ENCODE measurements around the gene XYLT1. TPM values are rescaled to one million over a fixed set of nuclear protein-coding genes. Genes with fewer than 3 reads are reported as not detected.
"Not testable (repeated sequence)": the region's sequence is repeated elsewhere in the genome, so short reads cannot be mapped to it uniquely, and the experiment has no call there.

Gene XYLT1
- total RNA-seq, 1 experiment from 2014 or later, result not detected

- no TSS peak for BruUV-seq (replicated peaks)
- POLR2A ChIA-PET (ENCODE audit: unreplicated experiment), result no interaction called here
- no peak overlapping the region for H3K9ac ChIP-seq (ENCODE audit: low read length)
- CTCF ChIA-PET, result no interaction called here
- H3K27me3 ChIP-seq (ENCODE audit: low read length), result no peaks in the 10 kb centered on the region
- H3K4me3 ChIP-seq (ENCODE audit: low read length), result no peak overlapping the region
- H3K4me1 ChIP-seq (ENCODE audit: insufficient read depth, low read length), result no peaks in the 10 kb centered on the region
- H3F3A ChIP-seq (ENCODE audit: low read length, unreplicated experiment), result no peaks in the 10 kb centered on the region
- TF ChIP-seq CTCF (conservative IDR thresholded peaks at IDR 0.05; ENCODE audit: low read depth, low read length), result no peak
- no peak for TF ChIP-seq EZH2phosphoT487 (IDR thresholded peaks at IDR 0.05; ENCODE audit: borderline replicate concordance, low read length)
- no peak for TF ChIP-seq EZH2 (IDR thresholded peaks at IDR 0.05; ENCODE audit: low read length, unreplicated experiment)
- DNase-seq (no peak), ATAC-seq (no peak)
- H3K27ac ChIP-seq (ENCODE audit: low read length), result no peak overlapping the region
- no peaks in the 10 kb centered on the region for H4K20me1 ChIP-seq (ENCODE audit: low read length)
- no peaks in the 10 kb centered on the region for H3K9me2 ChIP-seq (replicated peaks; ENCODE audit: low read length)
- no peaks in the 10 kb centered on the region for H3K36me3 ChIP-seq (ENCODE audit: low read depth, low read length)
- no peak overlapping the region for H2AFZ ChIP-seq (ENCODE audit: low read length)
- no peak overlapping the region for H3K4me2 ChIP-seq (ENCODE audit: low read length)
- no peaks in the 10 kb centered on the region for H3K9me3 ChIP-seq (ENCODE audit: low read length)
- intact Hi-C loops (cut with micrococcal nuclease), result no loop called here
- no peaks in the 10 kb centered on the region for H3K79me2 ChIP-seq (ENCODE audit: low read length)
Observed at GRCh38 chr16:17336530-17336900, 134.2 kb downstream of the XYLT1 start.

- BruUV-seq (replicated peaks), result no TSS peak
- no peak overlapping the region for H2AFZ ChIP-seq (ENCODE audit: low read length)
- no peak for ATAC-seq
- H3K27me3 ChIP-seq (ENCODE audit: low read length), result no peaks in the 10 kb centered on the region
- H3K36me3 ChIP-seq (ENCODE audit: low read depth, low read length), result no peaks in the 10 kb centered on the region
- H3F3A ChIP-seq (ENCODE audit: low read length, unreplicated experiment), result no peaks in the 10 kb centered on the region
- no peaks in the 10 kb centered on the region for H4K20me1 ChIP-seq (ENCODE audit: low read length)
- intact Hi-C loops (cut with micrococcal nuclease), result no loop called here
- no peaks in the 10 kb centered on the region for H3K9me2 ChIP-seq (replicated peaks; ENCODE audit: low read length)
- no peak overlapping the region for H3K4me2 ChIP-seq (ENCODE audit: low read length)
- H3K4me3 ChIP-seq (ENCODE audit: low read length), result no peak overlapping the region
- H3K27ac ChIP-seq (ENCODE audit: low read length), result no peak overlapping the region
- no peak for TF ChIP-seq CTCF (conservative IDR thresholded peaks at IDR 0.05; ENCODE audit: low read depth, low read length)
- no peak for TF ChIP-seq EZH2 (IDR thresholded peaks at IDR 0.05; ENCODE audit: low read length, unreplicated experiment)
- TF ChIP-seq EZH2phosphoT487 (IDR thresholded peaks at IDR 0.05; ENCODE audit: borderline replicate concordance, low read length), result no peak
- ChIA-PET POLR2A (ENCODE audit: unreplicated experiment) (no interaction called here), CTCF (no interaction called here)
- H3K79me2 ChIP-seq (ENCODE audit: low read length), result no peaks in the 10 kb centered on the region
- DNase-seq, result no peak
- no peaks in the 10 kb centered on the region for H3K9me3 ChIP-seq (ENCODE audit: low read length)
- H3K9ac ChIP-seq (ENCODE audit: low read length), result no peak overlapping the region
- no peaks in the 10 kb centered on the region for H3K4me1 ChIP-seq (ENCODE audit: insufficient read depth, low read length)
Observed at GRCh38 chr16:17335826-17336529, 134.8 kb downstream of the XYLT1 start.

- H3F3A ChIP-seq (ENCODE audit: low read length, unreplicated experiment); H2AFZ ChIP-seq (ENCODE audit: low read length); DNase-seq; POLR2A ChIA-PET (ENCODE audit: unreplicated experiment); H3K27me3 ChIP-seq (ENCODE audit: low read length); ATAC-seq; H3K4me1 ChIP-seq (ENCODE audit: insufficient read depth, low read length); H3K4me3 ChIP-seq (ENCODE audit: low read length); H3K79me2 ChIP-seq (ENCODE audit: low read length); H4K20me1 ChIP-seq (ENCODE audit: low read length); intact Hi-C loops (cut with micrococcal nuclease); H3K27ac ChIP-seq (ENCODE audit: low read length); H3K9me3 ChIP-seq (ENCODE audit: low read length); H3K4me2 ChIP-seq (ENCODE audit: low read length); H3K36me3 ChIP-seq (ENCODE audit: low read depth, low read length); CTCF ChIA-PET; BruUV-seq (replicated peaks); H3K9ac ChIP-seq (ENCODE audit: low read length); H3K9me2 ChIP-seq (replicated peaks; ENCODE audit: low read length): not testable (repeated sequence)
Observed at GRCh38 chr16:17335406-17335805, 135.4 kb downstream of the XYLT1 start.
